Measurements from ENCODE around the gene FBXO17. TPM values are rescaled to one million over a fixed set of nuclear protein-coding genes. Genes with fewer than 3 reads are reported as not detected.

The FBXO17 gene
- total and polyA plus RNA-seq, 2 donors (not counting 3 experiments of a cell fraction or from before 2014, with no cell fraction given), result 21.8 to 23.8 TPM

DNA sequence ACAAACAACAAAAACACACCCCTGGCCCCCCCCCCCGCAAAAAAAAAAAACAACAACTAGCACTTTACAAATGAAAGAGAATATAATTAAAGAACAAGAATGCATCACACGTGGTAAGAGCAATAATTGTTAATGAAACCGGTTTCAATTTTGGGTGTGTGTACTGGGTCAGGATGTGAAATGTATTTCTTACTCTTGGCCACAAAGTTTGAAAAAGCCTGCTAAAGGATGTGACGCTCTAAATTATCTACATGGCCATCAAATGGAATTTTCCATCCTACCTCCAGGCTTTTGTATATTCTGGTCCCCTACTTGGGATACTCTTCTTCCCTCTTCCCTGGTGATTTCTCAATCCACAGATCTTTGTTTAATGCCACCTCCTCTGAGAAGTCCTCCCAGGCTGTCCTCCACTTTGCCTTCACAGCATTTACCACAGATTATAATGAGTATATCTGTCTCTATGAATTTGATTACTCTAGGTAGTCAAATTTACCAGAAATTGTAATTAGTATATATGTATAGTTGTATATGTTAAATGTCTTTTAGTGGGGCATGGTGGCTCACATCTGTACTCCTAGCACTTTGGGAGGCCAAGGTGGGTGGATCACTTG is 47.0 kb downstream of the FBXO17 start:
- H4K20me1 ChIP-seq (replicated peaks; ENCODE audit: control insufficient read depth, extremely low read depth, insufficient read depth, low read length), result no peaks in the 10 kb centered on the region
- no peaks in the 10 kb centered on the region for H3K9me1 ChIP-seq (replicated peaks; ENCODE audit: control insufficient read depth, extremely low read depth, insufficient read depth, low read length)
- H3K4me2 ChIP-seq (ENCODE audit: insufficient read depth, low read length), result no peak overlapping the region
- H3K4me3 ChIP-seq (replicated peaks in 1 of 3; ENCODE audit: insufficient read depth in 1 of 3, low read depth in 1 of 3, low read length in 3 of 3), result no peak overlapping the region
- no peaks in the 10 kb centered on the region for H3K9me3 ChIP-seq (replicated peaks; ENCODE audit: control insufficient read depth, insufficient read depth, low read length)
- peaks cover 4 to 15% of the 10 kb centered on the region in 2 experiments for H3K36me3 ChIP-seq (ENCODE audit: control insufficient read depth in 2 of 2, extremely low read depth in 1 of 2, insufficient read depth in 2 of 2, low read length in 2 of 2)
- no TSS peak for BruUV-seq (replicated peaks)
- no peak for FAIRE-seq
- CTCF ChIA-PET, result interaction anchor here (1.2 to 2.0 kb wide), 2 partner anchors 29 to 159 kb away, joined by 5 to 10 read pairs; partner anchors contain the start of genes NFKBIB and SIRT2
- POLR2A ChIA-PET, result no interaction called here
- dilution Hi-C loops (cut with MboI; ENCODE audit: extremely low pct_ligation_motif_present, low sequenced_read_pairs) (no loop called here), intact Hi-C loops (cut with micrococcal nuclease) (no loop called here)
- H3K27ac ChIP-seq (ENCODE audit: insufficient read depth, low read depth, low read length), result no peak overlapping the region
- H3K27me3 ChIP-seq (ENCODE audit: control insufficient read depth in 2 of 2, insufficient read depth in 2 of 2, low read length in 2 of 2), result no peaks in the 10 kb centered on the region
- H3K4me1 ChIP-seq (ENCODE audit: control insufficient read depth, extremely low read depth, insufficient read depth, low read length), result peaks cover 14% of the 10 kb centered on the region
- no peak for DNase-seq (ENCODE audit: low read depth, low spot score)
- H2AFZ ChIP-seq (ENCODE audit: low read depth, low read length), result no peak overlapping the region
- H3K79me2 ChIP-seq (ENCODE audit: control insufficient read depth, insufficient read depth, low read length), result peaks cover 22% of the 10 kb centered on the region
- TF ChIP-seq JUN (IDR thresholded peaks at IDR 0.05; ENCODE audit: borderline replicate concordance, insufficient read depth, insufficient read length, low read depth), result no peak
- TF ChIP-seq FOS (IDR thresholded peaks at IDR 0.05; ENCODE audit: borderline replicate concordance, insufficient read depth, low read length), result no peak
- TF ChIP-seq, protein P1, sequence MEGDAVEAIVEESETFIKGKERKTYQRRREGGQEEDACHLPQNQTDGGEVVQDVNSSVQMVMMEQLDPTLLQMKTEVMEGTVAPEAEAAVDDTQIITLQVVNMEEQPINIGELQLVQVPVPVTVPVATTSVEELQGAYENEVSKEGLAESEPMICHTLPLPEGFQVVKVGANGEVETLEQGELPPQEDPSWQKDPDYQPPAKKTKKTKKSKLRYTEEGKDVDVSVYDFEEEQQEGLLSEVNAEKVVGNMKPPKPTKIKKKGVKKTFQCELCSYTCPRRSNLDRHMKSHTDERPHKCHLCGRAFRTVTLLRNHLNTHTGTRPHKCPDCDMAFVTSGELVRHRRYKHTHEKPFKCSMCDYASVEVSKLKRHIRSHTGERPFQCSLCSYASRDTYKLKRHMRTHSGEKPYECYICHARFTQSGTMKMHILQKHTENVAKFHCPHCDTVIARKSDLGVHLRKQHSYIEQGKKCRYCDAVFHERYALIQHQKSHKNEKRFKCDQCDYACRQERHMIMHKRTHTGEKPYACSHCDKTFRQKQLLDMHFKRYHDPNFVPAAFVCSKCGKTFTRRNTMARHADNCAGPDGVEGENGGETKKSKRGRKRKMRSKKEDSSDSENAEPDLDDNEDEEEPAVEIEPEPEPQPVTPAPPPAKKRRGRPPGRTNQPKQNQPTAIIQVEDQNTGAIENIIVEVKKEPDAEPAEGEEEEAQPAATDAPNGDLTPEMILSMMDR (IDR thresholded peaks at IDR 0.05; ENCODE audit: extremely low read depth in 1 of 2, insufficient read depth in 1 of 2, low read depth in 1 of 2, low read length in 2 of 2), result no peak
- TF ChIP-seq MYC (IDR thresholded peaks at IDR 0.05; ENCODE audit: low read depth, low read length), result no peak
- TF ChIP-seq POLR2A (IDR thresholded peaks at IDR 0.05; ENCODE audit: low read depth, low read length), result no peak
- peak; percentile 14 for TF ChIP-seq GATA2 (IDR thresholded peaks at IDR 0.05; ENCODE audit: insufficient read depth, insufficient read length, low read depth, low read length)
- H3K9ac ChIP-seq (replicated peaks; ENCODE audit: extremely low read depth, insufficient read depth, low read length), result no peak overlapping the region

All from endothelial cell of umbilical vein (primary cell).